Thoracic aorta (tissue), 2 donors: ENCODE measurements around the gene SPINT1. TPM values are rescaled to one million over a fixed set of nuclear protein-coding genes. Genes with fewer than 3 reads are reported as not detected.

Experiments
- ATAC-seq: fragments of 150-250 bp; one replicate; pipeline ENCODE4 v1.8.0; 2017; ENCODE audit warnings: low read depth; ENCODE audit not compliant: insufficient number of reproducible peaks, low FRiP score
- DNase-seq: peaks from one replicate; pipeline ENCODE4 v3.0.0-alpha.2; 2020; ENCODE audit warnings: low spot score
- H3K27ac ChIP-seq, 2 donors: fragments of 200-600 bp; sonication (generic); 1 replicate in 1 of 2; 2 replicates in 1 of 2; pipeline ENCODE4 v1.5.1; 2016; ENCODE audit warnings: mild to moderate bottlenecking in 2 of 2, moderate library complexity in 2 of 2
- H3K27me3 ChIP-seq: fragments of 200-600 bp; sonication (generic); replicated peaks from 2 replicates; pipeline ENCODE4 v1.6.0; 2016; ENCODE audit warnings: mild to moderate bottlenecking; ENCODE audit not compliant: insufficient read depth
- H3K36me3 ChIP-seq: fragments of 200-600 bp; sonication (generic); one replicate; pipeline ENCODE4 v1.5.1; 2016
- H3K4me1 ChIP-seq, 2 donors: fragments of 200-600 bp; sonication (generic); 1 replicate in 1 of 2; 2 replicates in 1 of 2; pipeline versions ENCODE4 v1.5.1 to v1.6.0; 2016; ENCODE audit warnings: low read depth in 2 of 2, mild to moderate bottlenecking in 1 of 2; ENCODE audit not compliant: control insufficient read depth in 1 of 2
- H3K4me3 ChIP-seq: fragments of 200-600 bp; sonication (generic); 2 replicates; pipeline ENCODE4 v1.5.1; 2016; ENCODE audit warnings: mild to moderate bottlenecking
- H3K9me3 ChIP-seq: fragments of 200-600 bp; sonication (generic); 2 replicates; pipeline ENCODE4 v1.5.1; 2016
- CTCF ChIP-seq: fragments of 200-600 bp; sonication (generic); IDR thresholded peaks from one replicate; pipeline ENCODE4 v1.5.1; 2019; ENCODE audit warnings: antibody characterized with exemption
- total RNA-seq, 2 donors: library from RNA; depleted of rRNA; stranded (reverse); fragments of >200 nt; gene quantifications; one replicate each; pipeline versions ENCODE4 v1.1.0 to v1.2.3, GENCODE V29; 2016

The SPINT1 gene
- total RNA-seq, 2 donors from 2014 or later = 4.6 to 4.8 TPM

DNA sequence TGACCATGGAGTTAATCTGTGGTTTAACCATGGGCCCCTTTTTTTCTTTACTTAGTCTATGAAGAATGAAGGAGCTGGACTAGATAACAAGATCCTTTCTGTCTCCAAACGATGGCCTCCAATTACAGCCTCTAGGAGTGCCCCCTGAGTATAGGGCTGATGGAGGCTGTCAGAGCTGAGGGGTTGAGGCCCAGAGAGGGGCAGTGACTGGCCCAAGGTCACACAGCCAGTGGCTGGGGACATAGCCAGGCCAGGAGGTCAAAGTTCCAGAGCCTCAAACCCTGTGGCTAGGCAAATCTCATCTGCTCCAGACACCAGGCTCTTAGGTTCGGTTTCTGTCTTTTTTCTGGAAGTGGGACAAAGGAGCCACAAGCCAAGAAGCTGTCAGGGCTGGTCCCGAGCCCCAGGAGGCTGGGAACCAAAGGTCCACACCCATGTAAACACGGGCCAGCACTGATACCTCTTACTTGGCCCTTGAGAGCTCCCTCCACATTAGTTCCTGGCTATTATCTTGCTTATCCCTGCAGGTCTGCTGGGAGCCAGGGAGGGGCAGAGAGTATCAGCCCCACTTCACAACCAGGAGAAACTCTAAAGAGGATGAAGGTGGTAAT, 19.9 kb downstream of the SPINT1 start:
- H3K4me1 ChIP-seq = no peaks in the 10 kb centered on the region
- DNase-seq = no peak
- no peak overlapping the region for H3K27ac ChIP-seq
- no peak for ATAC-seq
- TF ChIP-seq CTCF = no peak
- H3K4me3 ChIP-seq = no peak overlapping the region
- no peaks in the 10 kb centered on the region for H3K27me3 ChIP-seq
- no peaks in the 10 kb centered on the region for H3K9me3 ChIP-seq
- no peaks in the 10 kb centered on the region for H3K36me3 ChIP-seq

DNA sequence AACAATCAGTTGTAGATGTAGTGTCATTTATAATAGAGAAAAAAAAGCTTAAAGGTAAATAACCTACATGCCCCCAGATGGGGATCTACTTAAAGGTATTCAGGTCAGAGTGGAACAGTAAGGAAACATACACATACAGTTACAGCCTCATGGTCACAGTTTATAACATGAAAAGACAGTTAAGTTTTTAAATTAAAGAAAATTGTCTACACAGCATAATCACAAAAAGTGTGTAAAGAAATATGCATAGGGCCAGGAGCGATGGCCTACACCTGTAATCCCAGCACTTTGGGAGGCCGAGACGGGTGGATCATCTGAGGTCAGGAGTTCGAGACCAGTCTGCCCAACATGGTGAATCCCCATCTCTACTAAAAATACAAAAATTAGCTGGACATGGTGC, 23.4 kb downstream of the SPINT1 start:
- no peak for DNase-seq

DNA sequence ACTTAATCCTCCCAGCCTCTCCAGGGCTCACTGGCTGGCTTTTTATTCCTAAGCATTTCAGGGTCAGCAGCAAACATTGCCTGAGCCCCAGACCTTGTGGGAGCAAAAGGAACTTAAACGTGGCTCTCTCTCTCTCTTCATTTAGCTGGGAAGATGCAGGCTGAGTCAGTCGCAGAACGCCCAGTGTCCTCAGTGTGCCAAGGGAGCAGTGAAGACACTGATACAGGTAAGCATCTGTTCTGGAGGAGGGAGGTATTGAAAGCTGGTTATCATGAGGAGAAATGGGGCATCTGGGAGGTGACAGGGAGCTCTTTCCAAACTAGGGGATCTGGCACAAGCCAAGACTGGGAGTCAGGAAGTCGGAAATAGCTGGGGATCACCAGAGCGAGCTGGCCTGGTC, 25.8 kb downstream of the SPINT1 start:
- ATAC-seq (no peak), DNase-seq (no peak)
- Histone ChIP-seq H3K27ac (no peak overlapping the region), H3K4me1 (peaks cover 0 to 11% of the 10 kb centered on the region in 2 donors), H3K27me3 (no peaks in the 10 kb centered on the region), H3K36me3 (no peaks in the 10 kb centered on the region), H3K4me3 (no peak overlapping the region), H3K9me3 (no peaks in the 10 kb centered on the region)
- TF ChIP-seq CTCF = no peak

More for the DNA sequence above, 23.4 kb downstream of the SPINT1 start:
- no peak for TF ChIP-seq CTCF
- H3K4me3 ChIP-seq = no peak overlapping the region
- H3K4me1 ChIP-seq = no peaks in the 10 kb centered on the region
- no peak overlapping the region for H3K27ac ChIP-seq
- H3K9me3 ChIP-seq = no peaks in the 10 kb centered on the region
- no peaks in the 10 kb centered on the region for H3K36me3 ChIP-seq
- no peak for ATAC-seq
- no peaks in the 10 kb centered on the region for H3K27me3 ChIP-seq

- H3K9me3 ChIP-seq = no peaks in the 10 kb centered on the region
- ATAC-seq (no peak), DNase-seq (no peak)
- H3K4me3 ChIP-seq = no peak overlapping the region
- no peaks in the 10 kb centered on the region for H3K27me3 ChIP-seq
- peaks cover 0 to 11% of the 10 kb centered on the region in 2 donors for H3K4me1 ChIP-seq
- H3K36me3 ChIP-seq = no peaks in the 10 kb centered on the region
- H3K27ac ChIP-seq = no peak overlapping the region
- no peak for TF ChIP-seq CTCF
Observed at GRCh38 chr15:40870716-40871115, 26.9 kb downstream of the SPINT1 start.

DNA sequence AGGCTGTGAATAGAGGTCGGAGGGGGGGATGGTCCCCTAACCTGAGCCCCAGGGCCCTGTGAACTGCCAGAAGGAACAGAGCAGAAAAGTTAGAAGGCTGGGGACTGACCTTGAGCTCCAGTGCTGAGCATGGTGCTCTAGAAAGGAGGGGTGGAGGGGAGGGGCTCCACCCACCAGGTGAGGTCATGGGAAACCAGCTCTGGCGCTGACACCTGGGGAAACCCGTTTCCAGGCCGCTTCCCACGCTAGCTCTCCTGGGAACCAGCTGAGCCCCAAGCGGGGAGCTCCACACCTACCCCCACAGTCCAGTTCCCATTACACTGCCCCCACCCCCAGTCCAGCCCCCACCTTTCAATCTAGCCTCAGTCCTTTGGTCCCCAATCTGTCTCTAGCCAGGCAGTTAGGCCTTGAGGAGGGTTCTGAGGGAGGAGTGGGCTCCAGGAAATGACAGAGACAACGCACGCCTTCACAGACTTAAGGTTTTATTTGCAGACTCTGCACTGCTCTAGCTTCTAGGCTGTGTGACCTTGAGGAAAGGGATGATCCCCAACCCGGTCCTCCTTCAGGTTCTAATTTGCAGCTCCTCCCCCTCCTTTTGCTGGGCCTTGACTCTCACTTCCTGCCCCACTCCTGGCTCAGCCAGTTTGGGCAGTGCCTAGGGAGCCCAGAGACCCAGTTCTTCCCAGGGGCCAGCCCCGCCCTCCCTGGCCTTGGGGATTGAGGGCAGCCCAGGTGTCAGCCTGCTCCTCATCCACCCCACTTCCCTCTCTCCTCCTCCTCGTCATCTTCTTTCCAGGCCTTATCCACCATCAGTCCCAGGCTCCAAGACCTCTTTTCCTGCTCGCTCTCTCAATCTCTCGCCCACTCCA, 28.1 kb downstream of the SPINT1 start:
- no peak for ATAC-seq
- DNase-seq = no peak
- no peaks in the 10 kb centered on the region for H3K36me3 ChIP-seq
- H3K9me3 ChIP-seq = no peaks in the 10 kb centered on the region
- no peak overlapping the region for H3K4me3 ChIP-seq
- no peak for TF ChIP-seq CTCF
- H3K27me3 ChIP-seq = no peaks in the 10 kb centered on the region
- H3K4me1 ChIP-seq = peaks cover 0 to 11% of the 10 kb centered on the region in 2 donors
- H3K27ac ChIP-seq = no peak overlapping the region
